HG02571 (cell line): Measurements from ENCODE around the gene ABL2.
"Not testable (repeated sequence)": the region's sequence is repeated elsewhere in the genome, so short reads cannot be mapped to it uniquely, and the experiment has no call there.

ENCODE experiments used
- ATAC-seq: cut with Tn5 transposase; IDR thresholded peaks from one replicate; pipeline ENCODE4 v1.9.1; 2021; ENCODE audit warnings: mild to moderate bottlenecking, moderate library complexity; ENCODE audit not compliant: unreplicated experiment

Gene ABL2

DNA sequence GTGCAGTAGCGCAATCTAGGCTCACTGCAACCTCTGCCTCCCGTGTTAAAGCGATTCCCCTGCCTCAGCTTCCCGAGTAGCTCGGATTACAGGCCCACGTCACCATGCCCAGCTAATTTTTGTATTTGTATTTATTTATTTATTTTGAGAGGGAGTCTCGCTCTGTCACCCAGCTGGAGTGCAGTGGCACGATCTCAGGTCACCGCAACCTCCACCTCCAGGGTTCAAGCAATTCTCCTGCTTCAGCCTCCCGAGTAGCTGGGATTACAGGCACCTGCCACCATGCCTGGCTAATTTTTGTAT lies 59.1 kb downstream of the ABL2 start:
- ATAC-seq = not testable (repeated sequence)

DNA sequence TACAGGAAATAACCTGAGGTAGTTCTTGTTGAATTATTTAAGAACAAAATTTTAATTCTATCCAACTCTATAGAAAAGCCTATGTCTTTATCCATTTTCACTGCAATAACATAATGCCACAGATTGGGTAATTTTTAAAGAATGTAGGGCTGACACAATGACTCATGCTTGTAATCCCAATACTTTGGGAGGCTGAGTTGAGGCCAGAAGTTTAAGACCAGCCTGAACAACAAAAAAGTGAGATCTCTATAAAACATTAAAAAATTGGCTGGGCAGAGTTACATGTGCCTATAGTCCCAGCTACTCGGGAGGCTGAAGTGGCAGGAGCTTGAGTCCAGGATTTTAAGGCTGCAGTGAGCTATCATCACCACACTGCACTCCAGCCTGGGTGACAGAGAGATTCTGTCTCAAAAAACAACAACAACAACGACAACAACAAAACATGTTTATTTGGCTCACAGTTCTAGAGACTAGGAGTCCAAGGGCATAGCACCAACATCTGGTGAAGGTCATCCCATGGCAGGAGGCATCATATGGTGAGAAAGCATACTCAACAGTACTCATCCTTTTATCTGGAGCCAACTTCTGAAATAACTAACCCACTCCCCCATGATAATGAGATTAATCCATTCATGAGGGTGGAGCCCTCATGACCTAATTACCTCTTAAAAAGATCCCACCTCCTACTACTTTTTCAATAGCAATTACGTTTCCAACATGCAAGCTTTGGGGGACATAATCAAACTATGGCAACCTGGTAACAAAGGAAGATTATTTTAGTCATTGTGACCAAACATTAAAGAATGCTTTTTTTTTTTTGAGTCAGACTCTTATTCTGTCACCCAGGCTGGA lies 59.6 kb downstream of the ABL2 start:
- no peak for ATAC-seq

DNA sequence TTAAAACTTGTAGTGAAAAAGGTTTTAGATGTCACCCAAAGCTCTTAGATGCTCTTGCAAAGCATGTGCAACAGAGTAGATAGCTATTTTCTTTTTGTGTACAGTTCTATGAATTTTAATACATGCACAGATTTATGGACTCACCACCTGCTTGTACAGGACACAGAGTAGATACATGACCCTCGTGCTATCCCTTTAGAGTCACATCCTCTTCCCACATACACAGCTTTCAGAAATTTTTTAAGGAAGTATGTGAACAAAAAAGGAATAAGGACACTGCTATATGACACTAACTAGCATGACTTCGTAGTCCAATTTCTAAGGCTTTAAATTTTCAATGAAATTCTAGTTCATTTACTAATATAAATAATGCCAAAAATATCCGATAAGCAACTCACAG lies 60.9 kb downstream of the ABL2 start:
- no peak for ATAC-seq

DNA sequence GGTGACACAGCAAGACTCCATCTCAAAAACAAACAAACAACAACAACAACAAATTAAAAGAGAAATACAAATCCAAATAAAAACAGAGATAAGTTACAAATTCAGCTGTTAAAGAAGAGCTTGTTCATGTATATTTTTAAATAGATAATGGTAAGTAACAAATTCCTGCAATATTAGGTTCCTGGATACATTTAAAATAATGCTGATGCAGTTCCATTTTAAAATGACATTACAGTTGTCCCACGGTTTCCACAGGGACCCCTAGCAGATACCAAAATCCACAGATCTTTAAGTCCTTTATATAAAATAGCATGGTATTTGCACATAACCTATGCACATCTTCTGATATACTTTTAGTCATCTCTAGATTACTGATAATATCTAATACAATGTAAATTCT lies 61.5 kb downstream of the ABL2 start:
- ATAC-seq = no peak

DNA sequence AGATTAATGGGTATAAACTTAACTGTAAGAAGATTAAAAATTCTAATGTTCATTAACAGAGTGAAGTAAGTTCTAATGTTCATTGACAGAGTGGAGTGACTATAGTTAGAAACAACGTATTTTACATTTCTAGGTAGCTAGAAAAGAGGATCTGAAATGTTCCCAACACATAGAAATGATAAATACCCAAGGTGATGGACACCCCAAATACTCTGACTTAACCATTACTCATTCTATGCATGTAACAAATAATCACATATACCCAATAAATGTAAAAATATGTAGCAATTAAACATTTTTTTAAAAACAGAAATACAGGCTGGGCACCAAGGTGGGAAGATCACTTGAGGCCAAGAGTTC lies 62.1 kb downstream of the ABL2 start:
- ATAC-seq = no peak

DNA sequence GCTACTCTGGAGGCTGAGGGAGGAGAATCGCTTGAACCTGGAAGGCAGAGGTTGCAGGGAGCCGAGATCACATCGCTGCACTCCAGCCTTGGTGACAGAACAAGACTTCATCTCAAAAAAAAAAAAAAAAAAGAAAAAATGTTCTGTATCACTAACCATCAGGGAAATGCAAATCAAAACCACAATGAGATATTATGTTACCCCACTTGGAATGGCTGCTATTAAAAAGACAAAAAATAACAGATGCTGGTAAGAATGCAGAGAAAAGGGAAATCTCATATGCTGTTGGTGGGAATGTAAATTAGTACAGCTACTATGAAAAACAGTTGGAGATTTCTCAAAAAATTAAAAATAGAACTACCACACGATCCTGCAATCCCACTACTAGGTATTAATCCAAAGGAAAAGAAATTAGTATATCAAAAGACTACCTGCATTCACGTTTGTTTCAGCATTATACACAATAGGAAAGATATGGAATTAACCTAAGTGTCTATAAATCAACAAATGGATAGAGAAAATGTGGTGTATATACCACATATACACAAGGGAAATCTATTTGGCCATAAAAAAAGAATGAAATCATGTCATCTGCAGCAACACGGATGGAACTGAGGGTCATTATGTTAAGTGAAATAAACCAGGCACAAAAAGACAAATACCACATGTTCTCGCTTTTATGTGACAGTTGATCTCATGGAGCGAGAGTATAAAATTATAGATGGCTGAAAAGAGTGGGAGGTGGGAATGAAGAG lies 62.6 kb downstream of the ABL2 start:
- no peak for ATAC-seq

DNA sequence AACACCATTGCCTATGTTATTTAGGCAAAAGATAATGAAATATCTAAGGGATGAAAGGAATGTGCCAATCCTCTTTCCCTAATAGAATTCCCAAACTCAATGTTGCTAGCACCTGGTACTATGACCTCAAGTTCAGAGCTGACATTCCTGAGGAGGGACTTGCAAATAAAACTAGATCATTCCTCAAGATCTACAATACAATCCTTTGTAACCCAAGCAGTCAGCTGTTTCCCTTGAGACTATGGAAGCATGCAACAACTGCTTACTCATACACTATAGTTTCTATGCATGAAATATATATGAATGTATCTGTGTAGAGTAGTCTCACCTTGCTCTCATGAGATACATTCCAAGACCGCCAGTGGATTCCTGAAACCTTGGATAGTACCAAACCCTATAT lies 65.0 kb downstream of the ABL2 start:
- no peak for ATAC-seq

DNA sequence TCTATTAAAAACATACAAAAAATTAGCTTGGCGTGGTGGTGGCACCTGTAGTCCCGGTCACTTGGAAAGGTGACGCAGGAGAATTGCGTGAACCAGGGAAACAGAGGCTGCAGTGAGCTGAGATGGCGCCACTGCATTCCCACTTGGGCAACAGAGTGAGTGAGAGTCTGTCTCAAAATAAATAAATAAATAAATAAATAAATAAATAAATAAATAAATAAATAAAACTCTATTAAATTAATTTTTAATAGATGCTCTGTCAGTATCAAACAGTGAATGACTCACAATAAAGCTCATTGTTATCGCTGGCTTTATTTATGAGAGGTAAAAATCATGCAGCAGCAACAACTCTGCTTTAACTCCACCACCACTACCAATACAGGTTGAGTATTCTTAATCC lies 72.8 kb downstream of the ABL2 start:
- ATAC-seq = no peak

DNA sequence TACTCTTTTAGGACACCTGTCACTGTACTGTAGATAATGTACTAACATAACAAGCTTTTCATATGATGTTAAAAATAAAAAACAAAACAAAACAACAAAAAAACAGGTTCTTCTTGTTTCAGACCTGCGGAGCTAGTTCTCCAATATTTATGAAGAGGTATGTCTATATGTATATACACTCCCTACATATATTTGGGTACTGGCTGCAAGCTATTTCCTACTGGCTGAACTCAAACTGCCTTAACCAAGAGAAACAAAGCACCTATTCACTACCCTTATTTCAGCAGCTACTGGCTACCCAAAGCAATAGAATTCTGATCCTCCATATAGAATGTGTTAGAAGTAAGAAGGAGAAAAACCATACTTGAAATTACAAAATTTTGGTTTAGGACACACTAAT lies 73.5 kb downstream of the ABL2 start:
- no peak for ATAC-seq

DNA sequence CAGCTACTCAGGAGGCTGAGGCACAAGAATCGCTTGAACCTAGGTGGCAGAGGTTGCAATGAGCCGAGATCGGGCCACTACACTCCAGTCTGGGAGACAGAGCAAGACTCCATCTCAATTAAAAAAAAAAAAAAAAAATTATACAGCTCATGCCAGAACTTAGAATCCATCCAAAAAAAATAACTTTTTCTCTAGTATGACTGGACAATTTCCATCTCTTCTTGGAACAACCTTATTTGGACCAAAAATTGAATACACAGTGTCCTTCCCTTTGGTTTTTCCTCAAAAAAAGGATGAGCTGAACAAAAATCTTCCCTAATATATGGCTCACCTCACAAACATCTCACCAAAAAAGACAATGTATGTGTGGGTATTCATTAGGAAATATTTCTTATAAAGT lies 73.9 kb downstream of the ABL2 start:
- no peak for ATAC-seq

DNA sequence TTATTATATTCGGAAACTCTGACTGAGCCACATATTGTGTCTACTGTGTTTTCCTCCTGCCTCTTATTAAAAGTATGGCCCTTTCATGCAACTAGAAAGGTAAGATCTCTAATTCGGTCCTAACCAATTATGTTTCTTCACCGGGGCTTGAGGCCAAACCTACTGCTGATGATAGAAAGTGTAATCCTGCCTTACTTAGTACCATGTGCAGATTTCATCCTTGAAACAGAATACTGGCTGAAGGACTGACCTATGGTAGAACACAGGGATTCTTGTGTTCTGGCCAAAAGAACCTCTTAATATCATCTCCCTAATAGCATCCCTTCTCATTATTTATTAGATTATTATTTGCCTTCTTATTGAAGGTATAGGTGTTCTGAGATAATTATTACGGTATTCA lies 75.0 kb downstream of the ABL2 start:
- no peak for ATAC-seq

DNA sequence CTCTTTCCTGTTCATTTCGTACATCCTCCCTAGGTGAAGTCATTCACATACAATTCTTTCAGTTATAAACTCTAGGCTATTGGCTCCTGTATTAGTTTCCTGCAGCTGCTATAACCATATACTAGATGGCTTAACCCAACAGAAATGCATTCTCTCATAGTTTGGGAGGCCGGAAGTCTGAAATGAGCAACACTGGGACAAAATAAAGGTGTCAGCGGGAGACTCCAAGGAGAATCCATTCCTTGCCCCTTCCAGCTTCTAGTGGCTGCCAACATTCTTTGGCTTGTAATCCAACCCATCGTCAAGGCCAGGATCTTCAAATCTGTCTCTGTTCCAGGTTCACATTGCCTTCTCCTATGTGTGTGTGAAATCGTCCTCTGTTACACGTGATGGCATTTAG lies 76.3 kb downstream of the ABL2 start:
- ATAC-seq = no peak

DNA sequence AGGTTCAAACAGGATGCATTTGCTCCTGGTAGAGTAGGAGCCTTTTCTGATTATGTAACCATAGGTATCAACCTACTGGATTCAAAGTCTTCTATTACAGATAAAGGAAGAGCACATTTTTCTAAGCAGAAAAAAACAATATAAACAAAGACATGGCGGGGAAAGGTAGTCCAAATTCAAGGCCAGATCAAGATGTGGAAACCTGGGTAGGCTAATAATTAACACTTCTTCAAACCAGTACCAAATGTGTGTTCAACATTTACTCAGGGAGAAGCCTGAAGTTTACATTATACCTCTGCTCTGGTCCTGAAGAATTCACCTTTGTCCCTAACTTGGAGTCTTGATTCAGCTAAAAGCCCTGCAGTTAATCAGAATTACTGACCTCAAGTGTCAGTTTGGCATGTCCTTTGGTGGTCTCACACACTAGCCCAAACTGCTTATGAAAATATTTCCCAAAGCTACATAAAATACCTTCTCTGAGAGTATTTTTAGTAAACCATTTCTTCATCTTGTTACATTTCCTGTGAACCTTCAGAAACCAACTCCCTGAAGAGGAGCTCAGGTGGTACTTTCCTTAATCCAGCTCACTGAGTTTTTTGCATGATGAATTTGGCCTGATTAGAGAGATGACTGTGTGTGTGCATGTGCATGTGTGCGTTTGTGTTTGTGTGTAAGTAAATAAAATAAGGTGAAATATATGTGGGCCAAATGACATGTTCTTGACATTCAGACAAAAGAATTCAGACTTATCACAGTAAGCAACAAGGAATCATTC lies 77.4 kb downstream of the ABL2 start:
- ATAC-seq = no peak

DNA sequence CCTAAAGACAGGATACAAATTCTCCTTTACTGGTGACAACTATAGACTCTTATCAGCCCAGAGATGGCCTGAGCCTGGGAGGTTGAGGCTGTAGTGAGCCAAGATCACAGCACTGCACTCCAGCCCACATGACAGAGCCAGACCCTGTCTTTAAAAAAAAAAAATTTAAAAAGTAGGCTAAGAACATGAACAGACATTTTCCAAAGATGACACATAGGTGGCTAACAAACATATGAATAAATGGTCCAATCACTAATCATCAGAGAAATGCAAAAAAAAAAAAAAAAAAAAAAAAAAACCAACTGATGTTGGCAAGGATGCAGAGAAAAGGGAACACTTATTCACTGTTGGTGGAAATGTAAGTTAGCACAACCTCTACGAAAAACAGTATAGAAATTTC lies 82.6 kb downstream of the ABL2 start:
- no peak for ATAC-seq

DNA sequence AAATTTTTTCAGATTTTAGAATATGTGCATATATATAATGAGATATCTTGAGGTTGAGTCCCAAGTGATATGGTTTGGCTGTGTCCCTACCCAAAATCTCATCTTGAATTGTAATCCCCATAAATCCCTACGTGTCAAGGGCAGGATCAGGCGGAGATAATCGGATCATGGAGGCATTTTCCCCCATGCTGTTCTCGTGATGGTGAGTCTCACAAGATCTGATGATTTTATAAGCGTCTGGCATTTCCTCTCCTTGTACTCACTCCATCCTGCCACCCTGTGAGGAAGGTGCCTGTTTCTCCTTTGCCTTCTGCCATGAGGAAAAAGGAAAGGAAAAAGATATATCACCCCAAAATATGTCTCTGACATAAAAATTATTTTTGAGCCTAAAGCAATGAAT lies 83.0 kb downstream of the ABL2 start:
- no peak for ATAC-seq

DNA sequence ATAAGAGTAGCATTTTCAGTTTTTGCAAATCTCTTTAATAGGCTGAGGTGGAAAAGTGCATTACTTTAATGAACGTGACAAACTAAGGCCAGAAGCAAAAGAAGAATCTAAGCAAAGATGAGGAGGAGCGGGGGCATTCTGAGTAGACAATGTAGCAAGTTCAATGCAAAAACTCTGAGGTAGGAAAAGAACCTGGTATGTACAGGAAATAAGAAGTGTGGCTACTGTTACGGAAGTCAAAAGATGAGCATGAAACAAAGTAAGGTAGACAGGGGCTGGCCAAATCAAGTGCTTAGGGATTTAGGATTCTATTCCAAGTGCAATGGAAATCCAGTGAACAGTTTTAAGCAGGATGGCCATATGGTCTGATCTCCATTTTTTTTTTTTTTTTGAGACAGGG lies 84.0 kb downstream of the ABL2 start:
- ATAC-seq = no peak

DNA sequence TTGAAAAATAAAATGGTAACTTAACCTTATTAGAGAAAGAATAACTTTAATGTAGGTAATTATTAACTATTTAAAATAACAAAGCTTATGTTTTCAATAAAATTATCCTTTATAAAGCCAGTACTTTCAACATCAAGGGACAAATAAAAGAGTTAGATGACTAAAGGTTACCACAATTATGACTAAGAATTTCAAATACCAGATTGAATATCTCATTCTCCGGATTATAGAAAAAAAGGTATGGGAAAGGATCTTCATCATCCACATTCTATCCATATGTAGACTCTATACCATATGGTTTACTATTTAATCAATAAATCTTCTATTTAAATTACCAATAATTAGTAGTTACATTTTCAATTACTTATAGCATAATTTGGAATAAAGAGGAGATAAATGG lies 84.9 kb downstream of the ABL2 start:
- no peak for ATAC-seq

DNA sequence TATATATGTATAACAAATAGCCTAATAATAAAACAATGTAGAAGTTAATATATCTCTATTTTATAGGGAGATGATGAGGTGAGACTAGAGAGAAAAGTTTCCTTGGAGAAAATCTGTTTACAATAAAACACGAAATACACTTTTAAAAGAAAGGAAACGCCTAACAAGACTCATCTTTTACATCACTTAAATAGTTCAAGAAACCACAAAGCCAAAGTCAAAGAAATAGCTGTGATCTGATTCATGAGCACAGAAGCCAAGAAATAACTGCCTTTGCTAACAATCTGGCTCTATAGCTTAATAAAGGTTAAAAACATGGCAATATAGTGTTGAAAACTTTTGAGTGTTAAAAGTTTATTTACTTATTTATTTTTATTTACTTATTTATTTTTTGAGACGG lies 86.2 kb downstream of the ABL2 start:
- ATAC-seq = no peak

DNA sequence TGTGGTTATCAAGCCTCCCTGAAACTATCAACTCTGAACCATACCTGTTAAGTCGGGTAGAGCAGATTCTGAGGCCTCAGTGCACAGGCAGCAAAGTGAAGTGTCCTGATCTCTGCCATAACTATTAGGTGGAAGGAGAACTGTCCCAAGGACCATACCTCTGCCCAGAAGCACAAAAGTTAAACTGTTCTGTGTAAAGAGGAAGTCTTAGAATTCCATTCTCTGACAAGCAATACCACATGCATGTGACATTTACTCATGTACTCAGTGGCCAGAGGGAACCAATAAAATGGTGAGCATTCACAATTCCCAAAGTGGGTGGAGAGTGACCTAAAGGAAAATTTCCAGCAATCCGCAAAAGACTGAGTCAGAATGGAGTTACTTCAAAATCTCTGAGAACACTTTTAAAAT lies 86.6 kb downstream of the ABL2 start:
- no peak for ATAC-seq

DNA sequence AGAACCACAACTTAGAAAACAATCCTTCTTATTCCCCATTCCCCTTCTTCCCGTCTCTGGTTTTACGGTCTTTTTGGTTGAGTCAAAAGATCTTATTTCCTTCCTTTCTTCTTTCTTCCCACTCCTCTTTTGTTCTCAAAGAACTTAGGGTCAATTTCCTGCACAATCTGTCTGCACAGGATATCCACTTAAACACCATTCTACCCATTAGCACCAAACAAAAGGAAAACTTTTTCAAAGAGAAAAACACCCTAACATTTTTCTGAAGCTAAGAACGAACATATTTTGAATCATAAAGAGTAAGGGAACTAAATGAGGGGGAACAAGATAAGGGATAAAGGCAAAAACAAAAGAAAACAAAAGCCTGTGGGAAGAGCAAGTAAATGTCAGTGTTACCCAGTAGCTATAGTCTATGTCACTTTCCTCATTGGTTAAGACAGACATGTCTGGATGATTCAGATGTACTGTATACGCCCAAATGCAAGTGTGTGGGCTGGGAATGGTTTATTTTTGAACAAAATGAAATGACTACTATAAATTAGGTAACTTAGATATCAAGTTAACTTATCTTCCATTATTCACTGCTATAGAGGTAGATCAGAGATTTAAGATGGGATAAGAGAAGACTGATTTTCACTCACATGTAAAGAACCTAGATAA lies 87.8 kb downstream of the ABL2 start:
- no peak for ATAC-seq

DNA sequence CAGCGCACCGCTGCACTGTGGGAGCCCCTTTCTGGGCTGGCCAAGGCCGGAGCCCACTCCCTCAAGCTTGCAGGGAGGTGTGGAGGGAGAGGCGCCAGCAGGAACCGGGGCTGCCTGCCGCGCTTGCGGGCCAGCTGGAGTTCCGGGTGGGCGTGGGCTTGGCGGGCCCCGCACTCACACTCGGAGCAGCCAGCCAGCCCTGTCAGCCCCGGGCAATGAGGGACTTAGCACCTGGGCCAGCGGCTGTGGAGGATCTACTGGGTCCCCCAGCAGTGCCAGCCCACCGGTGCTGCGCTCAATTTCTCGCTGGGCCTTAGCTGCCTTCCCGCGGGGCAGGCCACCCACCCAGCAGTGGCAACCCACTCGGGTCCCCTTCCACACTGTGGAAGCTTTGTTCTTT lies 90.7 kb downstream of the ABL2 start:
- not testable (repeated sequence) for ATAC-seq
